Fibroblast of skin of scalp (primary cell): ENCODE measurements around the gene MED27. TPM values are rescaled to one million over a fixed set of nuclear protein-coding genes. Genes with fewer than 3 reads are reported as not detected.

Experiments
- DNase-seq: peaks from one replicate; pipeline ENCODE4 v3.0.0-alpha.2; 2013
- polyA plus RNA-seq, 2 experiments: library from polyadenylated mRNA; unstranded; fragments of 120-200 nt; gene quantifications; one replicate each; pipeline ENCODE4 v1.2.1, GENCODE V29; 2013; ENCODE audit not compliant: insufficient read length in 2 of 2

The MED27 gene, protein sequence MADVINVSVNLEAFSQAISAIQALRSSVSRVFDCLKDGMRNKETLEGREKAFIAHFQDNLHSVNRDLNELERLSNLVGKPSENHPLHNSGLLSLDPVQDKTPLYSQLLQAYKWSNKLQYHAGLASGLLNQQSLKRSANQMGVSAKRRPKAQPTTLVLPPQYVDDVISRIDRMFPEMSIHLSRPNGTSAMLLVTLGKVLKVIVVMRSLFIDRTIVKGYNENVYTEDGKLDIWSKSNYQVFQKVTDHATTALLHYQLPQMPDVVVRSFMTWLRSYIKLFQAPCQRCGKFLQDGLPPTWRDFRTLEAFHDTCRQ
- 35.2 TPM for polyA plus RNA-seq (2013, experiment 1 of 2; ENCODE audit: insufficient read length)
- 31.6 TPM for polyA plus RNA-seq (2013, experiment 2 of 2; ENCODE audit: insufficient read length)

DNA sequence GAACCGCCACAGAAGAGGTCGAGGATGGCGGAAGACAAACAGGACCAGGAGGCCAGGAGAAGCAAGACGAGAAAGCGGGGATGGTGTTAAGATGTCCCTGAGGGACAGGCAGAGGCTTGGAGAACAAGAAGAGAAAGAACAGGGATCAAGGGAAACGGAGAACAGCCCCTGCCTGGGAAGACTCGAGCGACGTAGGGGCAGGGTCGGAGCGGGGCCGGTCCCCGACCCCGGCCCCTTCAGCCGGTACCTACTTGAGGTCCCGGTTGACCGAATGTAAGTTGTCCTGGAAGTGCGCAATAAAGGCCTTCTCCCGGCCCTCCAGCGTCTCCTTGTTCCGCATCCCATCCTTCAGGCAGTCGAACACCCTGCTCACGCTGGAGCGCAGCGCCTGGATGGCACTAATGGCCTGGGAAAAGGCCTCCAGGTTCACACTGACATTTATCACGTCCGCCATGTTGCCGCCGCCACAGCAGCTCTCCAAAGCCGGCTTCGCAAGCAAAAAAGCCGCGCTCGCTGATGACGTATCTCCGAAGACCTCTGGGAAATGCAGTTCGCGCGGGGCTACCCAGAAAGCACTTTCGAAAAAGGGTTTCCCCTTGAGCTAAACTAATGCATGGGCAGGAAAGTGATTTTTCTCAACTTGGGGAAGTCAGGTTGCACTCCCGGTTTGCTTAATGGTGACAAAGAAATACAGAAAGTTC, at the start of gene MED27:
Gene MED27, minus strand, starts transcription at position 477 of the 701 bp plus-strand sequence. Its CDS starts 23 bp downstream, at position 454.
- DNase-seq: peak; percentile 92

DNA sequence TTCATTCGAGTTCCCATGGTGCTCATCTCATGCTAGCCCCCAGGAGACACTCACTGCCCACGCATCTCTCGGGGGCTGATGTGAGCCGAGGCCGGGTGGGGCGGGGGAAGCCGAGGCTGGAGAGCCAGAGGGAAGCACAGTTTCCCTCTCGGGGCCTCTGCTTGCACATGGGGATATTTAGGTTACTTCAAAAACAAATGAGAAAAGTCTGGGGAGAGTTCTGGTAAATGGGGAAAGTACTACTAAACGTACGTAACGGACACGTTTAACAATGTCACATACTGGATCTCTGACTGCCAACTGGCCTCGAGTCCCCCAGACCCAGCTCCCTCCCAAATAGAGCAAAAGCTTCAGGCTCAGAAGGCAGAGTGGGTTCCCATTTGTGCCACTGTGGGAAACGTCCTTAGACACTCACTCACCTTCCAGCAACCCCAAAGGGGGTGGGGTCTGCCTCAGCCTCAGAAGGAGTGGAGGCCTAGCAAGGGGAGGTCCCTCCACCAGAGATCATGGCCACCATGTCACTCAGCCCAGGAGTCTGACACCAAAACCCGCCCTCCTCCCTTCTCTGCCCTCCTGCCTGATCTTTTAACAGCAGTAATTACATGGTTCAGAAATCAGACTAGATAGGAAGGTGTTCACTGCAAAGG, 48.3 kb upstream of the MED27 start:
- DNase-seq: no peak

DNA sequence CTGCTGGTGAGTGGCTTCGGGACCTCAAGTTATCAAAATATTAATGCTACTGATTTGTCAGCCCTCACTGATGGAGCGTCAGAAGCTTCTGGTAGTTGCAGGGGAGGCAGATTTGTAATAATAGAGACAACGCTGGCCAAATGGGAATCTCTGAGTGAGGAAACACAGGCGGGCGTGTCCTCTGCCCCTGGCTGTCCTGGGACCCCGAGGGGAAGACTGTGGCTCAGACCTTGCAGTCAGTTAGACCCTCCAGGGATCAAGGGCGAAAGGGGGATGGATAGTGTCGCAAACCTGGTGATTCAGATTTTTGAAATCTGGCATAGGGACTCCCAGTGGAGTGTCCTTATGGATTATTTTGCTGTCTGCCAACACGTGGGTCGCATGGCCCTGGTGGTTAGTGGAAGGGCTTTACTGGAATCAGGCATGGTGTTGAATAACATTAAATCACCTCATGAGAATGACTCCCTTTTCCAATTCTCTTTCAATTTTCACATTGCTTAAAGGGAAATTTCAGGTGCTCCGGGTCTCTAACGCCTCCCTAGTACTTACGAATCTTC, 47.1 kb upstream of the MED27 start:
- no peak for DNase-seq

DNA sequence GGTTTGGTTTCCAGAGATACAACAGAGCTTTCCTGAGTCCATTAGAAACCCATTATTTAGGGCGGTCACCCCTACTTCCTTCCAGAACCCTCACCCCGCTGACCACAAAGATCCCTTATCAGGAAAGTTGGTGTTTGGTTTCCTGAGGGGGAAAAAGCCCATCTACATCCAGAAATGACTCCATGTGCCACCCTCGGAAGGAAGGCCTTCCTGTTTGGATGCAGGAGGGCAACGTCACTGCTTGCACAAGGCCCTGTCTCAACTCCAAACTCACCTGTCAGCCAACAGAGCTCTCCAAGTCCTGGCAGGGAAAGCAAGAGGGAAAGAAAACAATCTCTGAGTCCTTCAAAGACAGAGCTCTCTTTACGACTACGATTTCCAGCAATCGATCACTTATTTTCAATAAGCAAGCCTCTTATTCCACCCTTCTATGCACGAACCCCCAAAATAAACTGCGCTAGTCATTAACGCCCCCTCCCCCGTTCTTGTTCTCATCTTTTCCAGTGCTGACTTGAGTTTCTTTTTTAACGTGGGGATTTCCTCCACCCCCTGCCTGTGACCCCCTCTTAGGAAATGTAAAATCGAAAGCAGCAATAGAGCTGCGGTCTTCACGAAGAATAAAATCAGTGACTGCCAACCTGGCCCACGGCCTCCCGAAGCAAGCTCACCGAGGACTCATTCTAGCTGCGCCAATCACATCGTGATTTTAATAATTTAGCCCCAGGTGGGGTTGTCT, 46.4 kb upstream of the MED27 start:
- DNase-seq: no peak

DNA sequence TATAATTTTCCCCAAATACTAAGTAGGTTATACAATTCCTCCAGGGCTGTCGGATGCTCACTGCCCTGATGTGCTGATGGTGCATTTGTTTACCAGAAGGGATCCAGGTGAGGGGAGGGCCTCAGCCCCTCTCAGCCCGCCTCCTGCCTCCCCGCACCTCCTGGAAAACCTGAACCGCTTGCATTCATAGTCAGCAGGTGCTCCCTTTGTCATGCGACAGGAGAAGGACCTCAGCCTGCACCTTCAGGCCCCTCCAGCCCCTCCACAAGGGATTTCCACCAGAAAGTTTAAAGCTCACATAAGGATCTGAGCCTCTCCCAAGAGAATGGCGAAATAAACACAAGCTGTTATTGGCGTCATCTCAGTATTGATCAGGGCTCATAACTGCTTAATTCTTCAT, 45.7 kb upstream of the MED27 start:
- no peak for DNase-seq

DNA sequence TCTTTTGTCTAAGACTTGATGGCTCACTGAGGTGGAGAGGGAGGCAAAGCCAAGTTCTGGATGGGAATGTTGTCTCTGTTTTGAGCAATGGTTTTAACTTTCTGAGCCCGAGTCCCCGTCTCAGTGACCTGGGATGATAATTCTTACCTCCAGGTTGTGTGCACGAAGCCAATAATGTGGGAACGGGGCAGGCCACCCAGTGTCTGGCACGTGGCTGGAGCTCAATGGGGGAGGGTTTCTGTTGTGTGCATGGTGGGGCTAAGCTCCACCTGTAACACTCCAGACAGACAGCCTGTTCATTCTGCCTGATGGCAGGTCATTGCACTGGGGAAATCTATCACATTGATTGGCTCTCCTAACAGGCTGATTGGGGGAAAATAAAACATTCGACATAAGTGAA, 45.1 kb upstream of the MED27 start:
- DNase-seq: no peak

DNA sequence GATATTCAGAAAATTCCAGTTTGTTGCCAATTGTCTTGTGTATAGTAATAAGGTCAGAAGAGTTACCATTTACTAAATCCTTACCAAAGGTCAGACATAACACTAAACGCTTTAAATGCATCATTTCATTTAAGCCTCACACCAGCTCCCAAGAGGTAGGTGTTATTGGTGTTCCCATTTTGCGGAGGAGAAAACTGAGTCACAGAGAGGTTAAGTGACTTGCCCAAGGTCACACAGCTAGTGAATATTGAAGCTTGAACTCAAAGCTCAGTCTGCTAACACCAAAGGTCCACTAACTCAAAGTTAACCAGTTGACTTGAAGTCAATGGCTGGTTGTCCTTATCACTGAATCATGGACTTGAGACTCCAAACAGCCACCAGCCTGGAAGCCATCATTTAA, 41.4 kb upstream of the MED27 start:
- DNase-seq: no peak

DNA sequence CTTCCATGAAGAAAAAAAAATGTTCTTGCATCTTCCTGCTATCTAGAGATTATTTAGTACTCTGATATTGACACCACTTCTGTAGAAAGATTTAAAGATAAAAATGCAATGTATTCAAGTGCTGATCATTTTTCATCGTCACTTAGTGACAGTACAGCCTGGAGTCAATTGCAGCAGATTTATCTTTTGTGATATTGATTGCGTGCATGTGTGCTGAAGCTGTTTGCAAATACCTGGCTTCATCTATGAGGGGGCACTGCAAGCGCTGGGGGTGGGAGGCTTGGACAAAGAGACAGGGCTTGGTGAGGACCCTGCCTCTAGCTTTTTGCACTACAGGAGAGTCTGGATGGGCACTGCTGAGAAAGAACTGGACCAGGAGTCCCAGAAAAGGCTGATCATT, 38.0 kb upstream of the MED27 start:
- DNase-seq: no peak

DNA sequence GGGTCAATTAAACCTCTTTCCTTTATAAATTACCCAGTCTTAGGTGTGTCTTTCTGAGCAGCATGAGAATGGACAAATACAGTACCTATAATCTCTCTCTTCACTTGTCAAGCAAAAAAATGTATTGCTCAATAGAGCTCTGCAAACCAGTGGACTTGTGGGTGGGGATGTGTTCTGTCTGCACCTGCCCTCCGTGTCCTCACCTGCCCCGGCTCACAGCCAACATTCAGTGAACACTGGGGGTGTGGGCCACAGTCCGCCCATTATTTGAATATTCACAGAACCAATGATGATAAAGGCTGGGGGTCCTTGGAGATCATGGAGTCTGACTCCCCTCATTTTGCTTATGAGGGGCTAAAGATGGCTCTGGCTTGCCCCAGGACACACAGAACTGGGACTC, 36.9 kb upstream of the MED27 start:
- no peak for DNase-seq

DNA sequence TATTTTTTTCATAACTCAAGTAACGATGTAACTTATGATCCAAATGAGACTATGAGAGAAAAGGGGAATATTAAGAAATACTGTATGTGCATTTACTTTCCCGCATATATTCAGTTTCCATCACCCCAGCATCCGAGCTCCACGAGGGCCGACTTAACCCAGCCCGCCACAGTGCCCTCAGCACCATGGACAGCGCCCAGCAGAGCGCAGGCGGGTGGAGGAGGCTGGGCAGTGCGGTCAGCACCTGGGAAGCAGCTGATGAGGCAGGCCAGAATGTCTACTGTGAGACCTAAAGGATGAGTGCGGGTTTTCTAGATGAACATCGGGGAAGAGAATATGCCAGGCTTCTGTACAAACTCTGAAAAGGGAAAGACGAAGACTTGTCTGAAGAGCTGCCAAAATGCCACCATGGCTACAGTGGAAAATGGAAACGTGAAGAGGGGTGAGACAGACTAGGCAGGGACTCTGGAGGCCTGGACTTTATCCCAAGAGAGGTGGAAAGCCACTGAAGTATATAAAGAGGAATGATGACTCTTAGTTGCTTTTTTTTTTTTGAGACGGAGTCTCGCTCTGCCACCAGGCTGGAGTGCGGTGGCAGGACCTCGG, 34.5 kb upstream of the MED27 start:
- peak; percentile 65 for DNase-seq

DNA sequence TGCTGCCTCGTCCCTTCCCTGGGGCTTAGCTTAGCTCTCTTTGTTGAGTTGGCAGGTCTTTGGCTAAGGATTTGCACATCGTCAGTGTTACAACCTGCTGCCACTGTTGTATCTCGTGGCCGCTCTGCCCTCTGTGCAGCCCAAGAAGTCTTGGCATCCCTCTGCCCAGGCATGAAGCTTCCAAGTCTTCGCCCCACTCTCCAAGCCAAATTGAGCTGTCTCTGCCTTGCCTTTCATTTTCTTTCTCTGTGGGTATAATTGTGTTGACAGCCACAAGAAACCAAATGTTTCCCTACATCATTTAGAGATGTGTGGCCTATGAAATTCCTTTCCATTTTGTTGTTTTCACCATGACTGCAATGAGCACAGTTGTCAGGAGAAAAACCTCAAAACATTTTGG, 29.6 kb upstream of the MED27 start:
- no peak for DNase-seq

DNA sequence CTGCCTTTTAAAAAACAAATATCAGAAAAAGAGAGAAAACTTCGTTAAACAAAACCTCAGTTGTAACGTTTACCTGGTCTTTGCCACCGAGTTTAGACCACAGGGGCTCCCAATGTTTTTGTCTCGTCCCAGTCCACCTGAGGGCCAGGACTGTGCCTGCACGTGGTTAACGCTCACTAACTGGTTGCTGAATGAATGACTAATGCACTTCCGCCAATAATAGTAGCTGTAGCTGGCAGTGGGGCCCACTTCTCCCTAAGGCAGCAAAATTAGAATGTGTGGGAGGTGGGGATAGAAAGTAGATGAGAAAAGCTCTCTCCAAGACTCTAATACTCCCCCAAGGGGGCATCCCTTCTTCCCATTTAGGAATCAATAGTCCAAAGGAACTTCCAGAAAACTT, 29.1 kb upstream of the MED27 start:
- no peak for DNase-seq

DNA sequence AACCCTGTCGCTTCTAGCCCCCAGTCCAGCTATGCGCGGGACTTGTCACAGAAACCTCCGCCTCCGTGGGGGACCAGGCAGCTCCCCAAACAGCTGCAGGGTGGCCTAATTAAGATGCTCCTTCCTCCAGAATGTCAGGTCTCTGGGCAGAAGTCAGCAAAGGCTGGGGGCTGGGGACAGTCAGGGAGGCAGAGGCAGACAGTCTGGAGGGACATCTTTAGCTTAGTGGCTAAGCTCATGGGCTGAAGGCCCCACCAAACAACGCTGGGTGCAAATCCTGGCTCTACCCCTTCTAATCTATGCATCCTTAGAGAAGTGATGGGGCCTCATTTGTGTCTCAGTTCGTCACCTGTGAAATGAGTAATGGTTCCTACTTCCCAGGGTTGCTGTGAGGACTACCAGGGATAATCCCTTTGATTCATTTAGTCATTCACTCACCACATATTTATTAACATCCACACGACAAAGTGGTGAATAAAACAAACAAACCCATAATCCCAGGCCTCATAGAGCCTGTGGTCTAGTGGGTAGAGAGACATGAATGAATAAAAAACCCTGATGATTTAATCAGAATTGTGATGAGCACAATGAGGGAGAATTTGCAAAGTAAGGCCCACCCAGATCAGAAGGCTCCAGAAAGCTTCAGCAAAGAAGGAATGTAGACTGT, 20.2 kb upstream of the MED27 start:
- peak; percentile 35 for DNase-seq

DNA sequence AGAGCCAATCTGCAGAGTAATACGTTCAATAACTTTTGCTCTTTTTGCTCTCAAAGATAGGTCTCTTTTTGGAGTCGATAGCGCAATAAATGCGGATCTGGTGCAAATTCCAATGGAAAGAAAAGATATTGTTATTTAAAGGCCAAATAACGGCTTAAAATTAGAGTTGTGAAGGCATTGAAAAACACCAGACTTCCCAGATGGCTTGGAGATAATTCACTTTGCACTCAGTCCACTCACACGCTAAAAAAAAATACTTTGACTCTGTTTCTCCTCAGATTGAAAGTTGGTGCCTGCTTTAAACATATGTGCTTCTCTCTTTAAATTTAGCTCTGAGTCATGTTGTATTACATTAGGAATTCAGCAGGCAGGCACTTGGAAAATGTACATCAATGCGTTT, 19.5 kb upstream of the MED27 start:
- DNase-seq: no peak

DNA sequence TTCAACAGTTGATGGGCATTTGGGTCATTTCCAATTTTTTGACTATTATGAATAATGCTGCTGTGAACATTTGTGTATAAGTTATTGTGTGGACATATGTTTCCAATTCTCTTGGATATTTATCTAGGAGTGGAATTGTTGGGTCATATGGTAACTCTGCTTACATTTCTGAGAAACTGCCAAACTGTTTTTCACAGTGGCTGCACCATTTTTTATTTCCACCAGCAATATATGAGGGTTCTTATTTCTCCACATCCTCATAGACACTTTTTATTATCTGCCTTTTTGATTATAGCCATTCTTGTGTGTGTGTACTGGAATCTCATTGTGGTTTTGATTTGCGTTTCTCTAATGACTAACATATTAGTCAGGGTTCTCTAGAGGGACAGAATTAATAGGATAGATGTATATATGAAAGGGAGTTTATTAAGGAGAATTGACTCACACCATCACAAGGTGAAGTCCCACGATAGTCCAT, 14.7 kb upstream of the MED27 start:
- peak; percentile 92 for DNase-seq

DNA sequence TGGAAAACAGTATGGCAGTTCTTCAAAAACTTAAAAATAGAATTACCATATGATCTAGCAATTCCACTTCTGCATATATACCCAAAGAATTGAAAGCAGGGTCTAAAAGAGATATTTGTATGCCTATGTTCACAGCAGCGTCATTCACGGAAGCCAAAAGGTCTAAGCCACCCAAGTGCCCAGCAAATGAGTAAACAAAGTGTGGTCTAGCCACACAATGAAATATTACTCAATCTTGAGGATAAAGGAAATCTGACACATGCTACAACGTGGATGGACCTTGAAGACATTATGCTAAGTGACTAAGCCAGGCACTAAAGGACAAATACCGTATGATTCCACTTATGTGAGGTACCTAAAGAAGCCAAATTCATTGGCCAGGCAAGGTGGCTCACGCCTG, 11.1 kb upstream of the MED27 start:
- no peak for DNase-seq

DNA sequence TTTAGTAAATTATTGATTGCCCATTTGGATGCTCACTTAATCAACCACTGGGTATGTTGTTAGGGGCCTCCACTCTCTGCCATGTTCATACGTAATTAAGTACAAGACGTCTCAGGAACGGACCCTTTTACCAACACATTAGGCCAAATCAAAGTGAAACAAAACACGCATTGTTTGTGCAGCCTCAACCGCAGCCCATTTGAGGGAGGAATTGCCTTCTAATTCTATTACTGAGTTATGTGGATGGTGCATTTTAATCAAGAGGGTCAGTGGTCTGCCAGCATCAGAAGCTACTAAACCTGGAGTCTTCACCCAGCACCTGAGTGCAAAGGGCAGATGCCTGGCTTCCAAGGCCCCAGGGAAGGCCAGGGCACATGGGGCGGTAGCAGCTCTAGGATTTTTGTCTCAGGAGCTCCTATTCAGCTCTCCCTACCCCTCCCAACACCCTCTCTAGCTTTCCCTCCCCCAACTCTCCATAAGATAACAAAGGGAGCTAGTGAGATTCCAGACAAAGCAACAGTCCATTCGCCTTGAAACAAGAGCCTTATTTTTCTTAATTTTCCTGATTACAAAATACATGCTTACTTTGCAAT, 7.9 kb upstream of the MED27 start:
- no peak for DNase-seq

DNA sequence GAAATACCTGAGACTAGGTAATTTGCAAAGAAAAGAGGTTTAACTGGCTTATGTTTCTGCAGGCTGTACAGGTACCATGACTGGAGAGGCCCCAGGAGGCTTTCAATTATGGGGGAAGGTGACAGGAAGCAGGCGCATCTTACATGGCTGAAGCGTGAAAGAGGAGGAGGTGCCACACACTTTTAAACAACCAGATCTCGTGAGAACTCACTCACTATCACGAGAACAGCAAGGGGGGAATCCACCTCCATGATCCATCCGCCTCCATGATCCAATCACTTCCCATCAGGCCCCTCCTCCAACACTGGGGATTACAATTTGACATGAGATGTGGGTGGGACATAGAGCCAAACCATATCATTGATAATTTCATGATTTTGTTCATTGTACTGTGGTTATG, 2.5 kb upstream of the MED27 start:
- no peak for DNase-seq

DNA sequence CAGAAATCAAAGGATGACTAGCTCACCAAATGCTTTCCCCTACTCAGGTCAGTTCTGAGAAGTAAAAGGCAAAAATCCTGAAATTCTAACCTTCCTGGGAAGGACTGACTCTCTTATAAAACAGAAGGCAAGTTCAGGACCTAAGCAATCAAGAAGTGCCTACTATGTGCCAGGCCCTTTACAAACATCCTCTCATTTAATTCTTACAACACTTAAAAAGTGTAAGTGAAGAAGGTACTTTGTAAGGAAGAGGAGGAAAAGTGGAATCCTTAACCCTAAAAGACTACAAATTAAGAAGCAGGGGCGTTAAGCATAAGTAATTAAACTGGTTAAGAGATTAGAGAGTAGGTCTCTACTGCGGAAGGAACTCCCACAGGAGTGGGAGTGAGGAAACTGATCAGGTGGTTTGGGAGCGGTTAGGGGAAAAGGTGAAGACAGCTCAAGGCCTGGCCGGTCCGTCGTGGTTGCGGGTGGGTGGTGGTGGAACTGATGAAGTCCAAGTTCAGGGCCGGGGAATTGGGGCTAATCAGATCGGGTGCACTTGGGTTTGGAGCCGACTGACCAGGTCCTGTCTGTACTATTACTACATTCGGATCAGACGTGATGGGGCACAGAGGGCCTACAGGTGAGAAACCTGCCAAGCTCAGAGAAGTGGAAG, 839 bp downstream of the MED27 start:
- DNase-seq: no peak

DNA sequence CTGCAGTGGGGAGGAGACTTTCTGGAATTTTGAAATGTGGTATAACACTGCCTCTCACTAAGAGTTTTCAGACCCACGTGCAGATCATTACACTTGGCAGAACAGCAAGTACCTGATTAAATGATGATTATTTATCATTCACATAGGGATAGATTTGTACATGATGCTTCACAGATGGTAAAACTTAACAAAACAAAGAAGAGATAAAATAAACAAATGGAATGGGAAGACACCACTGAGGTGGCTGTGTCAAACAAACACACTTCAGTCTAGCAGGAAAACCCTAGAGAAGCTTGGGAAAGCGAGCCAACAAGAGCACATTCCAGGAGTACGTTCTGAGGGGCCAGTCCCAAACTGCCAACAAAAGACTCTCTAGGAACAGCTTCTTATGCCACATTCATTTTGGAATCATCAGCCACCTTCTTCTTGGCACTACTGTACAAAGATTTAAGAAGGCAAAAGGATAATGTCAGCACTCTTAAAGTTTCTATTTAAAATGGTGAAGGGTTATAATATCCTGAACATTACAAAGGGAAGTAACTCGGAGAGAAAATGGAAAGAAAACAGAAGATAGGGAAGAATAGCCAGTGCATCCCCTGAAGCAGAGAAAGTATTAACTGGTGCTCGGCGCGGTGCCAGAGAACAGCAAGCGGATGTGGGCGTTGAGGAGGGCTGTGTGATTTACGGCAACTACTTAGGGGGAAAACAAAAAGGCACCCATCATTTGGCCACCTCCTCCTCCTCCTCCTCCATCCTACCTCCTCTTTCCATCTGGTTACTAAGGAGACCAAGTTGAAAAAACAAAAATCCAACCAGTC, 1.6 kb downstream of the MED27 start:
- peak; percentile 9 for DNase-seq
